ENCODE results near the gene PVALEF. TPM values are rescaled to one million over a fixed set of nuclear protein-coding genes. Genes with fewer than 3 reads are reported as not detected.
A peak's percentile ranks its signal among the peaks of the same experiment; 100 is the strongest.

Gene PVALEF
- total and polyA plus RNA-seq, 2 of the 13 experiments (the other 11 are each of a cell fraction or from before 2014, with no cell fraction given): 0.18 TPM

DNA sequence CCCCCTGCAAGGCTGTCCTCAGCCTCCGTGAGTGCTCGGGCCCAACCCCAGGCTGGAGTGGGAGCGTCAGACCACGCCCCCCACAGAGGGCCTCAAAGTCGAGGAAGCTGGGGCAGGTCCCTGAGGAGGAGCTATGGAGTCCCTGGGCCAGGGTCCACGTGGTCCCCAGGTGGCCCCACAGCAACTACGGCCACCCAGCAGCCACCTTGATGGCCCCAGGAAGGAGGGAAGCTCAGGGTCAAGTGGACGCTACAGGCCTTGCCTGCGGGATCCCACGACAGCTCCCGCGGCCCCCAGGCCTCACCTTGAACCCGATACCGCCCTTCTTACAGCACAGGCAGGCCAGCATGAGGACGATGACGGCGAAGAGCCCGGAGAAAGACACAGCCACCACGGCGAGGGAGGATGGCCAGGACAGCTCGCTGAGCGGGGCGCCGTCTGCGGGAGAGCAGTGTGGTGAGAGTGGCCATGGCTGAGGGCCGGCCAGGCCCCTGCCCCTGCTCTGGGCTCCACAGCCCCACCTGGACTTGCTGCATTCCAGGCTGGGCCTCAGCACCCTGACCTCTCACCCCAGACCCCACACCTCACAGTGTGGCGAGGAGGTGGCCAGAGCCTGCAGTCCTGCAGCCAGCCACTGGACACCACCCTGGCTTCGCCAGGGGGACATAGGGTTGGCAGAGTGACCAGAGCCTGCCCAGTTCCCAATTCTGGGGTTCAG lies 31.1 kb upstream of the PVALEF start:
- peak overlapping the region; percentile 78 for H3K4me2 ChIP-seq (ENCODE audit: low read depth, low read length)
- ChIA-PET CTCF (ENCODE audit: low intra/inter-chr PET ratio, low total read pairs) (interaction anchor here (1.0 kb wide), 1 partner anchor 9 kb away, joined by 3 read pairs; no protein-coding TSS in a partner anchor), POLR2A (interaction anchor here (0.6 to 1.4 kb wide), 5 partner anchors 9 to 104 kb away, joined by 3 to 5 read pairs (median 4); partner anchors contain the start of genes CEP131, NDUFAF8 and TEPSIN)
- H3K9me3 ChIP-seq (ENCODE audit: low read length): no peaks in the 10 kb centered on the region
- FAIRE-seq (no peak), ATAC-seq (peak; percentile 1; the same call in 2 of the 3 replicates), DNase-seq (ENCODE audit: low spot score) (no peak)
- no peak overlapping the region for H2AFZ ChIP-seq (ENCODE audit: low read length)
- 30% methylated on average over 25 of the region's 28 CpGs for WGBS (ENCODE audit: low lambda C conversion rate)
- H3K36me3 ChIP-seq (replicated peaks in 1 of 2; ENCODE audit: control insufficient read depth in 1 of 2, insufficient read depth in 2 of 2, low read length in 2 of 2): no peaks in the 10 kb centered on the region
- H3K4me3 ChIP-seq (replicated peaks in 1 of 3; ENCODE audit: insufficient read depth in 1 of 3, low read depth in 2 of 3, low read length in 3 of 3): peak overlapping the region in 1 of 3 experiments; percentile 69; a peak in 1 of 6 replicates
- H3K9ac ChIP-seq (ENCODE audit: insufficient read depth, low read depth, low read length): 0 out of 2 replicates have a peak overlapping the region, but pooled peaks have one; percentile 14
- H3K4me1 ChIP-seq (ENCODE audit: insufficient read depth, low read length): peaks cover 58% of the 10 kb centered on the region
- no peaks in the 10 kb centered on the region for H3K27me3 ChIP-seq (ENCODE audit: control insufficient read depth in 1 of 2, insufficient read depth in 2 of 2, low read length in 2 of 2)
- no peaks in the 10 kb centered on the region for H3K79me2 ChIP-seq (ENCODE audit: insufficient read depth, low read length)
- BruUV-seq (replicated peaks): no TSS peak
- in situ Hi-C loops (cut with HindIII; ENCODE audit: extremely low pct_ligation_motif_present, low pct_unique_long_range_greater_than_20kb): no loop called here
- H4K20me1 ChIP-seq (ENCODE audit: insufficient read depth, low read length): no peaks in the 10 kb centered on the region; the same call in 1 of the 2 replicates
- intact Hi-C loops (cut with micrococcal nuclease; ENCODE audit: unreplicated experiment): no loop called here
- no peak overlapping the region for H3K27ac ChIP-seq (ENCODE audit: extremely low read length, insufficient read depth, low read length)
- 0 out of 2 replicates have a peak, but pooled peaks have one; percentile 49 for TF ChIP-seq ZNF225 (CRISPR knock-in tag; IDR thresholded peaks at IDR 0.05)
- no peak for TF ChIP-seq SP1 (IDR thresholded peaks at IDR 0.05)
- TF ChIP-seq SP1 (CRISPR knock-in tag; IDR thresholded peaks at IDR 0.05): 0 out of 2 replicates have a peak, but pooled peaks have one; percentile 12
- TF ChIP-seq, protein P1, sequence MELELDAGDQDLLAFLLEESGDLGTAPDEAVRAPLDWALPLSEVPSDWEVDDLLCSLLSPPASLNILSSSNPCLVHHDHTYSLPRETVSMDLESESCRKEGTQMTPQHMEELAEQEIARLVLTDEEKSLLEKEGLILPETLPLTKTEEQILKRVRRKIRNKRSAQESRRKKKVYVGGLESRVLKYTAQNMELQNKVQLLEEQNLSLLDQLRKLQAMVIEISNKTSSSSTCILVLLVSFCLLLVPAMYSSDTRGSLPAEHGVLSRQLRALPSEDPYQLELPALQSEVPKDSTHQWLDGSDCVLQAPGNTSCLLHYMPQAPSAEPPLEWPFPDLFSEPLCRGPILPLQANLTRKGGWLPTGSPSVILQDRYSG (CRISPR knock-in tag; IDR thresholded peaks at IDR 0.05): no peak
- TF ChIP-seq SPEN (CRISPR knock-in tag; IDR thresholded peaks at IDR 0.05; ENCODE audit: low read depth): peak; percentile 62
- TF ChIP-seq MAFK (conservative IDR thresholded peaks at IDR 0.05 in 1 of 2, IDR thresholded peaks at IDR 0.05 in 1 of 2; ENCODE audit: low read length in 2 of 2): no peak
- TF ChIP-seq MAF1 (CRISPR knock-in tag; IDR thresholded peaks at IDR 0.05; ENCODE audit: borderline replicate concordance): no peak
- TF ChIP-seq KDM2A (CRISPR knock-in tag; IDR thresholded peaks at IDR 0.05; ENCODE audit: borderline replicate concordance, low read depth): peak; percentile 35; the same call in 1 of the 2 replicates
- TF ChIP-seq, protein P2, sequence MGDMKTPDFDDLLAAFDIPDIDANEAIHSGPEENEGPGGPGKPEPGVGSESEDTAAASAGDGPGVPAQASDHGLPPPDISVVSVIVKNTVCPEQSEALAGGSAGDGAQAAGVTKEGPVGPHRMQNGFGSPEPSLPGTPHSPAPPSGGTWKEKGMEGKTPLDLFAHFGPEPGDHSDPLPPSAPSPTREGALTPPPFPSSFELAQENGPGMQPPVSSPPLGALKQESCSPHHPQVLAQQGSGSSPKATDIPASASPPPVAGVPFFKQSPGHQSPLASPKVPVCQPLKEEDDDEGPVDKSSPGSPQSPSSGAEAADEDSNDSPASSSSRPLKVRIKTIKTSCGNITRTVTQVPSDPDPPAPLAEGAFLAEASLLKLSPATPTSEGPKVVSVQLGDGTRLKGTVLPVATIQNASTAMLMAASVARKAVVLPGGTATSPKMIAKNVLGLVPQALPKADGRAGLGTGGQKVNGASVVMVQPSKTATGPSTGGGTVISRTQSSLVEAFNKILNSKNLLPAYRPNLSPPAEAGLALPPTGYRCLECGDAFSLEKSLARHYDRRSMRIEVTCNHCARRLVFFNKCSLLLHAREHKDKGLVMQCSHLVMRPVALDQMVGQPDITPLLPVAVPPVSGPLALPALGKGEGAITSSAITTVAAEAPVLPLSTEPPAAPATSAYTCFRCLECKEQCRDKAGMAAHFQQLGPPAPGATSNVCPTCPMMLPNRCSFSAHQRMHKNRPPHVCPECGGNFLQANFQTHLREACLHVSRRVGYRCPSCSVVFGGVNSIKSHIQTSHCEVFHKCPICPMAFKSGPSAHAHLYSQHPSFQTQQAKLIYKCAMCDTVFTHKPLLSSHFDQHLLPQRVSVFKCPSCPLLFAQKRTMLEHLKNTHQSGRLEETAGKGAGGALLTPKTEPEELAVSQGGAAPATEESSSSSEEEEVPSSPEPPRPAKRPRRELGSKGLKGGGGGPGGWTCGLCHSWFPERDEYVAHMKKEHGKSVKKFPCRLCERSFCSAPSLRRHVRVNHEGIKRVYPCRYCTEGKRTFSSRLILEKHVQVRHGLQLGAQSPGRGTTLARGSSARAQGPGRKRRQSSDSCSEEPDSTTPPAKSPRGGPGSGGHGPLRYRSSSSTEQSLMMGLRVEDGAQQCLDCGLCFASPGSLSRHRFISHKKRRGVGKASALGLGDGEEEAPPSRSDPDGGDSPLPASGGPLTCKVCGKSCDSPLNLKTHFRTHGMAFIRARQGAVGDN (CRISPR knock-in tag; IDR thresholded peaks at IDR 0.05): peak; percentile 85
- TF ChIP-seq, protein P3, sequence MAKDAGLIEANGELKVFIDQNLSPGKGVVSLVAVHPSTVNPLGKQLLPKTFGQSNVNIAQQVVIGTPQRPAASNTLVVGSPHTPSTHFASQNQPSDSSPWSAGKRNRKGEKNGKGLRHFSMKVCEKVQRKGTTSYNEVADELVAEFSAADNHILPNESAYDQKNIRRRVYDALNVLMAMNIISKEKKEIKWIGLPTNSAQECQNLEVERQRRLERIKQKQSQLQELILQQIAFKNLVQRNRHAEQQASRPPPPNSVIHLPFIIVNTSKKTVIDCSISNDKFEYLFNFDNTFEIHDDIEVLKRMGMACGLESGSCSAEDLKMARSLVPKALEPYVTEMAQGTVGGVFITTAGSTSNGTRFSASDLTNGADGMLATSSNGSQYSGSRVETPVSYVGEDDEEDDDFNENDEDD (CRISPR knock-in tag; IDR thresholded peaks at IDR 0.05; ENCODE audit: borderline replicate concordance): peak; percentile 36; the same call in 1 of the 2 replicates
- TF ChIP-seq RARA (CRISPR knock-in tag; IDR thresholded peaks at IDR 0.05): peak; percentile 15
- TF ChIP-seq, protein P4, sequence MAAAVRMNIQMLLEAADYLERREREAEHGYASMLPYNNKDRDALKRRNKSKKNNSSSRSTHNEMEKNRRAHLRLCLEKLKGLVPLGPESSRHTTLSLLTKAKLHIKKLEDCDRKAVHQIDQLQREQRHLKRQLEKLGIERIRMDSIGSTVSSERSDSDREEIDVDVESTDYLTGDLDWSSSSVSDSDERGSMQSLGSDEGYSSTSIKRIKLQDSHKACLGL (CRISPR knock-in tag; IDR thresholded peaks at IDR 0.05): peak; percentile 70; the same call in 1 of the 2 replicates
- 0 out of 2 replicates have a peak, but pooled peaks have one; percentile 31 for TF ChIP-seq ZNF33B (CRISPR knock-in tag; IDR thresholded peaks at IDR 0.05)
- TF ChIP-seq, protein P5, sequence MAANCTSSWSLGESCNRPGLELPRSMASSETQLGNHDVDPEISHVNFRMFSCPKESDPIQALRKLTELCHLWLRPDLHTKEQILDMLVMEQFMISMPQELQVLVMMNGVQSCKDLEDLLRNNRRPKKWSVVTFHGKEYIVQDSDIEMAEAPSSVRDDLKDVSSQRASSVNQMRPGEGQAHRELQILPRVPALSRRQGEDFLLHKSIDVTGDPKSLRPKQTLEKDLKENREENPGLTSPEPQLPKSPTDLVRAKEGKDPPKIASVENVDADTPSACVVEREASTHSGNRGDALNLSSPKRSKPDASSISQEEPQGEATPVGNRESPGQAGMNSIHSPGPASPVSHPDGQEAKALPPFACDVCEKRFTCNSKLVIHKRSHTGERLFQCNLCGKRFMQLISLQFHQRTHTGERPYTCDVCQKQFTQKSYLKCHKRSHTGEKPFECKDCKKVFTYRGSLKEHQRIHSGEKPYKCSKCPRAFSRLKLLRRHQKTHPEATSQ (CRISPR knock-in tag; IDR thresholded peaks at IDR 0.05; ENCODE audit: borderline replicate concordance): no peak
